ENCODE data around the gene CD40. TPM values are rescaled to one million over a fixed set of nuclear protein-coding genes. Genes with fewer than 3 reads are reported as not detected.

Gene CD40
- total RNA-seq, 1 donor from 2014 or later = 1.2 TPM

GRCh38 chr20:46172455-46172854 is 54.3 kb downstream of the CD40 start:
- DNase-seq = no peak
- Mint-ChIP-seq H3K27ac (ENCODE audit: unreplicated experiment) (no peak overlapping the region), H3K27me3 (ENCODE audit: unreplicated experiment) (peaks cover 9% of the 10 kb centered on the region), H3K36me3 (ENCODE audit: unreplicated experiment) (no peaks in the 10 kb centered on the region), H3K4me1 (ENCODE audit: low read depth, unreplicated experiment) (peaks cover 3% of the 10 kb centered on the region), H3K4me3 (ENCODE audit: unreplicated experiment) (no peak overlapping the region), H3K9me3 (ENCODE audit: unreplicated experiment) (peaks cover 1% of the 10 kb centered on the region)
- TF ChIP-seq, protein P1, sequence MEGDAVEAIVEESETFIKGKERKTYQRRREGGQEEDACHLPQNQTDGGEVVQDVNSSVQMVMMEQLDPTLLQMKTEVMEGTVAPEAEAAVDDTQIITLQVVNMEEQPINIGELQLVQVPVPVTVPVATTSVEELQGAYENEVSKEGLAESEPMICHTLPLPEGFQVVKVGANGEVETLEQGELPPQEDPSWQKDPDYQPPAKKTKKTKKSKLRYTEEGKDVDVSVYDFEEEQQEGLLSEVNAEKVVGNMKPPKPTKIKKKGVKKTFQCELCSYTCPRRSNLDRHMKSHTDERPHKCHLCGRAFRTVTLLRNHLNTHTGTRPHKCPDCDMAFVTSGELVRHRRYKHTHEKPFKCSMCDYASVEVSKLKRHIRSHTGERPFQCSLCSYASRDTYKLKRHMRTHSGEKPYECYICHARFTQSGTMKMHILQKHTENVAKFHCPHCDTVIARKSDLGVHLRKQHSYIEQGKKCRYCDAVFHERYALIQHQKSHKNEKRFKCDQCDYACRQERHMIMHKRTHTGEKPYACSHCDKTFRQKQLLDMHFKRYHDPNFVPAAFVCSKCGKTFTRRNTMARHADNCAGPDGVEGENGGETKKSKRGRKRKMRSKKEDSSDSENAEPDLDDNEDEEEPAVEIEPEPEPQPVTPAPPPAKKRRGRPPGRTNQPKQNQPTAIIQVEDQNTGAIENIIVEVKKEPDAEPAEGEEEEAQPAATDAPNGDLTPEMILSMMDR (IDR thresholded peaks at IDR 0.05; ENCODE audit: partially characterized antibody, unreplicated experiment) = no peak

DNA sequence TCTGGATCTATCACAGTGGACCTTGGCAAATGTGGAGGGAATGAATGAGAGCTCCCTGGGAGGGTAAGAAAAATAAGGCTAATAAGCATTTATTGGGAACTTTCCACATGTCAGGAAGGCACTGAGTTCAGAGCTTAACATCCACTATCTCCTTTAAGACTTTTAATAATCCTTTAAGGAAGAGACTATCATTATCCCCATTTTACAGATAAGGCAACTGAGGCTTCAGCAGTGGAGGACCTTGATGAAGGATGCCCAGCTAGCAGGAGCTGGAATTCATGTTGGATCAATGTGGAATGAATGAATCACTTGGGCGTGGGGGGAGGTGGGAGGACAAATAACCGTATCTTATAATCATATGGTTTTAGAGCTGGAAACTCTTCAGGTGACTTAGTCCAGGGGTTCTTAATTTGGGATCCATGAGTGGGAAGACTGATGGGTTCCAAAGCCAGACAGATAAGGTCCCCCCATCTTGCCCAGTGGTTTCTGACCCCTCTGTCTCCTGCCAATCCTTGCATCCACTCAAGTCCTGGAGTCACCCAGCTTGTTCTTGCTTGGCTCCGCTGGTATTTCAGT is 54.9 kb downstream of the CD40 start:
- peaks cover 3% of the 10 kb centered on the region for H3K4me1 Mint-ChIP-seq (ENCODE audit: low read depth, unreplicated experiment)
- TF ChIP-seq, protein P1 (IDR thresholded peaks at IDR 0.05; ENCODE audit: partially characterized antibody, unreplicated experiment) = no peak
- no peak overlapping the region for H3K27ac Mint-ChIP-seq (ENCODE audit: unreplicated experiment)
- peaks cover 1% of the 10 kb centered on the region for H3K9me3 Mint-ChIP-seq (ENCODE audit: unreplicated experiment)
- H3K27me3 Mint-ChIP-seq (ENCODE audit: unreplicated experiment) = peaks cover 9% of the 10 kb centered on the region
- no peak overlapping the region for H3K4me3 Mint-ChIP-seq (ENCODE audit: unreplicated experiment)
- DNase-seq = no peak
- H3K36me3 Mint-ChIP-seq (ENCODE audit: unreplicated experiment) = no peaks in the 10 kb centered on the region

DNA sequence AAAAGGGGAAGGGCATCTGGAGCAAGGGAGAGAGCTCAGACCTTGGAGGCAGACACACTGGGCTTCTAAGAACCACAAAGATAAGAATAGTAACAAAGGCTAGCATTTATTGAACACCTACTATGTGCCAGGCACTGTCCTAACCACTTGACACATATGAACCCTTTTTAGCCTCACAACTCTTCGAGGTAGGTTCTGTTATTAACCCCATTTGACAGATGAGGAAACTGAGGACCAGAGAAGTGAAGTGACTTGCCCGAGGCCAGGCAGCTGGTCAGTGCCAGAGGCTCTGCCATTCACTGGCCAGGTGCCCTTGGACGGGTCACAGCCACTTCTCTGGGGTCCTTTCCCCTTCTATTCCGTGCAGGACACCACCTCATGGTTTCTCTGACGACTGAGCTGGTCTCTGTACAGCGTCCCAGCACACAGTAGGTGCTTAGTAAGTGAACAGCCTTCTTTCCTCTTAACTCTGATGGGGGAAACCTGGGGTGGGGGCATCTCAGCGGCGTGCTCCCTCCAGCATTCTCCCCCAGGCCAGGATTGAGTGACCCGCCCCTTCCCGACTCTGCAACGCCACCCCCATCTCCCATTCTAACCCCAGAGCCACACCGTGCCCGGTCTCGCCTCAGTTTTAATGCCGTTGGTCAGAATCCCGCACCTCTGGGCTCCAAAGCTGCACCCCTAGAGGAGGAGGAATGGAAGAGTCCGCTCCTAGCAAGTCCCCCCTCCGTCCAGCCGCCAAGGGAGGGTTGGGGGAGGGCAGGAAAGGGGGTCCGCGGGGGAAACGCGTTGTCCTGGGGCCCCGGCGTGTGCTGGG is 55.7 kb downstream of the CD40 start:
- TF ChIP-seq, protein P1 (IDR thresholded peaks at IDR 0.05; ENCODE audit: partially characterized antibody, unreplicated experiment) = no peak
- H3K9me3 Mint-ChIP-seq (ENCODE audit: unreplicated experiment) = peaks cover 1% of the 10 kb centered on the region
- H3K36me3 Mint-ChIP-seq (ENCODE audit: unreplicated experiment) = no peaks in the 10 kb centered on the region
- no peak overlapping the region for H3K4me3 Mint-ChIP-seq (ENCODE audit: unreplicated experiment)
- no peak for DNase-seq
- no peak overlapping the region for H3K27ac Mint-ChIP-seq (ENCODE audit: unreplicated experiment)
- H3K4me1 Mint-ChIP-seq (ENCODE audit: low read depth, unreplicated experiment) = peaks cover 5% of the 10 kb centered on the region
- peaks cover 8% of the 10 kb centered on the region for H3K27me3 Mint-ChIP-seq (ENCODE audit: unreplicated experiment)

DNA sequence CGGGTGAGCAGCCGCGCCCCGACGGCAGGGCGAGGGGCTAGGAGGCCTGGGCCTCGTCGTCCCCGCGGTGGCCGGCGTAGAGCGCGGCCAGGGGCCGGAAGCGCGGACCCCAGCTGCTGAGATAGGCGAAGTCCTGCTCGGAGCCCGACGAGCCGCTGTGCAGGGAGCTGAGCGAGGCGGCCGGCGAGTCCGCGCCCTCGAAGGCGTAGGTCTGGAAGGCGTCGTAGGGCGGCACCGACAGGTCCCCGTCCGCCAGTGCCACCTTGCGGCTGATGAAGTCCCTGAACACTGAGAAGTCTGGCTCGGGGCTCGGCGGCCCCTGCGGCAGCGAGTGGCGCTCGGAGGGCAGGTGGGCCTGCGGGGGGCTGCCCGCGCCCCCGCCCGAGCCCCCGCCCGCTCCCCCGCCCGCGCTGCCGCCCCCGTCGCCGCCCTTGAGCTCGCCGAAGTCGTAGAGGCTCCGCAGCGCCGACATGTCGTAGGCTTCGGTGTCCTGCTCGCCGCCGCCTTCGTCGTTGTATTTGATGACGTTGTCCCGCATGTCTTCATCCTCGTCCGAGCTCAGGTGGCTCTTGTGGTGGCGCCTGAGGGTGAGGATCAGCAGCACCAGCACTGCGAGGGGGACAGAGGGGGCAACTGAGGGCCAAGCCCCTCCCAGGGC is 56.5 kb downstream of the CD40 start:
- no peak overlapping the region for H3K27ac Mint-ChIP-seq (ENCODE audit: unreplicated experiment)
- no peak overlapping the region for H3K4me3 Mint-ChIP-seq (ENCODE audit: unreplicated experiment)
- no peaks in the 10 kb centered on the region for H3K36me3 Mint-ChIP-seq (ENCODE audit: unreplicated experiment)
- H3K9me3 Mint-ChIP-seq (ENCODE audit: unreplicated experiment) = peaks cover 1% of the 10 kb centered on the region
- DNase-seq = peak; percentile 93
- peaks cover 7% of the 10 kb centered on the region for H3K27me3 Mint-ChIP-seq (ENCODE audit: unreplicated experiment)
- TF ChIP-seq, protein P1 (IDR thresholded peaks at IDR 0.05; ENCODE audit: partially characterized antibody, unreplicated experiment) = peak; percentile 65
- H3K4me1 Mint-ChIP-seq (ENCODE audit: low read depth, unreplicated experiment) = peaks cover 10% of the 10 kb centered on the region

DNA sequence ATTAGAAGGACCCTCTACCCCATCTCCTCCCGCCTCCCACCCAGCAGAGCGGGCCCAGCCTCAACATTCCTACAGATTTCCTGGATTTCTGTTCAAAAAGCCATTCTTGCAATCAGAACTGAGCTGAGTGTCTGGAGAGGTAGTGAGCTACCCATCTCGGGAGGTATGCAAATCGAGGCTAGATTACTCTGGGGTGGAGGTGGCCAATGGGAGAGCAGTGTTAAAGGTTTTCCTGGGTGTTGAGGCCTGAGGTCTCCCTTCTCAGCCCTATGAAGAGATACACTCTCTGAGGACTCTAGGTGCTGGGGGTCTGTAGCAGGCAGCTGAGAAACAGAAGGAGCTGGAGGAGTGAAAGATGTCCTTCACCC is 57.0 kb downstream of the CD40 start:
- TF ChIP-seq, protein P1 (IDR thresholded peaks at IDR 0.05; ENCODE audit: partially characterized antibody, unreplicated experiment) = no peak
- Mint-ChIP-seq H3K4me1 (ENCODE audit: low read depth, unreplicated experiment) (peaks cover 14% of the 10 kb centered on the region), H3K27ac (ENCODE audit: unreplicated experiment) (no peak overlapping the region), H3K4me3 (ENCODE audit: unreplicated experiment) (no peak overlapping the region), H3K9me3 (ENCODE audit: unreplicated experiment) (peaks cover 1% of the 10 kb centered on the region), H3K27me3 (ENCODE audit: unreplicated experiment) (peaks cover 7% of the 10 kb centered on the region), H3K36me3 (ENCODE audit: unreplicated experiment) (no peaks in the 10 kb centered on the region)
- no peak for DNase-seq

Data from glutamatergic neuron (in vitro differentiated cells).